Keratinocyte (primary cell): Measurements from ENCODE around the gene KDM8. TPM values are rescaled to one million over a fixed set of nuclear protein-coding genes. Genes with fewer than 3 reads are reported as not detected.

ENCODE experiments used
- DNase-seq: peaks from one replicate; pipeline ENCODE4 v3.0.0-alpha.2; 2011; ENCODE audit warnings: low read depth, missing footprints, low spot score
- FAIRE-seq: peaks from 2 replicates; lab custom pipeline; 2011; peaks lifted over from hg19 to GRCh38; lab: Jason Lieb, UNC
- H2AFZ ChIP-seq: 2 replicates; pipeline ENCODE4 v1.6.0; 2012; ENCODE audit warnings: low read length, control low read depth, inconsistent platforms; ENCODE audit not compliant: control insufficient read depth
- H3K27ac ChIP-seq: 2 replicates; pipeline ENCODE4 v1.5.1; 2011; ENCODE audit warnings: low read length; ENCODE audit not compliant: control insufficient read depth, insufficient read depth
- H3K27me3 ChIP-seq: 3 replicates; pipeline ENCODE4 v1.6.0; 2011; ENCODE audit warnings: low read length; ENCODE audit not compliant: control insufficient read depth, insufficient read depth; ENCODE audit errors: extremely low read depth
- H3K36me3 ChIP-seq, 2 experiments: 2 replicates in 1 of 2; 3 replicates in 1 of 2; pipeline ENCODE4 v1.5.1; 2011; ENCODE audit warnings: low read length in 2 of 2, mild to moderate bottlenecking in 1 of 2; ENCODE audit not compliant: control insufficient read depth in 2 of 2, insufficient read depth in 2 of 2; ENCODE audit errors: extremely low read depth in 1 of 2
- H3K4me1 ChIP-seq: 3 replicates; pipeline ENCODE4 v1.5.1; 2011; ENCODE audit warnings: low read length; ENCODE audit not compliant: control insufficient read depth, insufficient read depth; ENCODE audit errors: extremely low read depth
- H3K4me2 ChIP-seq: 3 replicates; pipeline ENCODE4 v1.6.0; 2011; ENCODE audit warnings: low read depth, low read length; ENCODE audit not compliant: control insufficient read depth, insufficient read depth; ENCODE audit errors: extremely low read depth
- H3K4me3 ChIP-seq, 3 experiments: fragments of 200-600 bp in 1 of 3; sonication (generic) in 1 of 3; 2 replicates in 2 of 3; 3 replicates in 1 of 3; pipeline ENCODE4 v1.5.1; 2011 to 2016; ENCODE audit warnings: low read length in 3 of 3, mild to moderate bottlenecking in 3 of 3, control low read depth in 2 of 3, inconsistent platforms in 1 of 3, low read depth in 1 of 3, mixed read lengths in 1 of 3, mixed run types in 1 of 3, moderate library complexity in 1 of 3; ENCODE audit not compliant: control insufficient read depth in 2 of 3, insufficient read depth in 2 of 3; ENCODE audit errors: extremely low read depth in 1 of 3
- H3K79me2 ChIP-seq: 2 replicates; pipeline ENCODE4 v1.6.0; 2012; ENCODE audit warnings: low read length; ENCODE audit not compliant: control insufficient read depth, insufficient read depth
- H3K9ac ChIP-seq: 3 replicates; pipeline ENCODE4 v1.6.0; 2011; ENCODE audit warnings: low read length; ENCODE audit not compliant: control insufficient read depth, insufficient read depth; ENCODE audit errors: extremely low read depth
- H3K9me1 ChIP-seq: 3 replicates; pipeline ENCODE4 v1.6.0; 2011; ENCODE audit warnings: low read length; ENCODE audit not compliant: control insufficient read depth, insufficient read depth; ENCODE audit errors: extremely low read depth
- H3K9me3 ChIP-seq: 2 replicates; pipeline ENCODE4 v1.5.1; 2012; ENCODE audit warnings: low read depth, low read length; ENCODE audit not compliant: control insufficient read depth
- H4K20me1 ChIP-seq: 3 replicates; pipeline ENCODE4 v1.6.0; 2011; ENCODE audit warnings: low read length; ENCODE audit not compliant: control insufficient read depth, insufficient read depth; ENCODE audit errors: extremely low read depth
- CTCF ChIP-seq, 3 experiments: IDR thresholded peaks in 1 of 3; conservative IDR thresholded peaks in 1 of 3; optimal IDR thresholded peaks in 1 of 3; 2 replicates in 2 of 3; 3 replicates in 1 of 3; pipeline versions ENCODE3 to v1.5.1; 2011; ENCODE audit warnings: low read length in 3 of 3, mild to moderate bottlenecking in 3 of 3, moderate library complexity in 2 of 3, control low read depth in 1 of 3, inconsistent platforms in 1 of 3; ENCODE audit not compliant: insufficient read depth in 2 of 3; ENCODE audit errors: extremely low read depth in 1 of 3
- EZH2 ChIP-seq: IDR thresholded peaks from one replicate; pipeline ENCODE4 v1.6.1; 2012; ENCODE audit warnings: inconsistent platforms, mild to moderate bottlenecking, low read length, moderate library complexity
- dilution Hi-C: fragments of 300-500 bp; cut with MboI; formaldehyde crosslinking; loops from one replicate; pipeline ENCODE4 v1.7.0; 2020; ENCODE audit warnings: low sequenced_read_pairs; ENCODE audit not compliant: extremely low pct_ligation_motif_present
- polyA plus RNA-seq, 5 experiments: library from polyadenylated mRNA; depleted of rRNA in 3 of 5; stranded (reverse) in 3 of 5; stranded (forward) in 1 of 5; unstranded in 1 of 5; fragments of >200 nt; gene quantifications; 1 replicate in 1 of 5; 2 replicates in 3 of 5; 3 replicates in 1 of 5; pipeline versions ENCODE4 v1.2.1 to v1.2.3, GENCODE V29; 2011 to 2012; ENCODE audit warnings: missing spikeins in 2 of 5, low read depth in 1 of 5, low replicate concordance in 1 of 5

KDM8 gene
- polyA plus RNA-seq, 1 donor (not counting 4 experiments of a cell fraction or from before 2014, with no cell fraction given), result 1.5 TPM

GRCh38 chr16:27177031-27177774 lies 26.1 kb upstream of the KDM8 start:
- H3K4me2 ChIP-seq, result peak overlapping the region; percentile 42
- H2AFZ ChIP-seq, result peak overlapping the region; percentile 73
- no peaks in the 10 kb centered on the region for H3K9me1 ChIP-seq
- H3K36me3 ChIP-seq, result no peaks in the 10 kb centered on the region
- no peak overlapping the region for H3K4me3 ChIP-seq
- peak overlapping the region; percentile 16 for H3K9ac ChIP-seq
- FAIRE-seq, result peak; percentile 84
- dilution Hi-C loops, result no loop called here
- peaks cover 17% of the 10 kb centered on the region for H3K4me1 ChIP-seq
- H4K20me1 ChIP-seq, result no peaks in the 10 kb centered on the region
- no peaks in the 10 kb centered on the region for H3K9me3 ChIP-seq
- TF ChIP-seq EZH2 (no peak), CTCF (optimal IDR thresholded peaks at IDR 0.05 in 1 of 3, IDR thresholded peaks at IDR 0.05 in 1 of 3, conservative IDR thresholded peaks at IDR 0.05 in 1 of 3; ENCODE audit: extremely low read depth in 1 of 3, insufficient read depth in 2 of 3, low read length in 3 of 3) (no peak)
- H3K79me2 ChIP-seq, result no peaks in the 10 kb centered on the region
- H3K27ac ChIP-seq, result peak overlapping the region; percentile 45
- no peak for DNase-seq
- no peaks in the 10 kb centered on the region for H3K27me3 ChIP-seq

- Histone ChIP-seq H3K9me3 (no peaks in the 10 kb centered on the region), H4K20me1 (no peaks in the 10 kb centered on the region), H3K9ac (no peak overlapping the region), H3K4me2 (no peak overlapping the region), H3K9me1 (no peaks in the 10 kb centered on the region), H2AFZ (no peak overlapping the region), H3K4me3 (no peak overlapping the region), H3K4me1 (peaks cover 12% of the 10 kb centered on the region), H3K27me3 (no peaks in the 10 kb centered on the region), H3K79me2 (no peaks in the 10 kb centered on the region), H3K36me3 (no peaks in the 10 kb centered on the region), H3K27ac (no peak overlapping the region)
- DNase-seq, result no peak
- TF ChIP-seq CTCF (optimal IDR thresholded peaks at IDR 0.05 in 1 of 3, IDR thresholded peaks at IDR 0.05 in 1 of 3, conservative IDR thresholded peaks at IDR 0.05 in 1 of 3; ENCODE audit: extremely low read depth in 1 of 3, insufficient read depth in 2 of 3, low read length in 3 of 3) (peak; percentile 85 to 90 (median 90)), EZH2 (no peak)
- dilution Hi-C loops, result no loop called here
- FAIRE-seq, result peak; percentile 83
Observed at GRCh38 chr16:27179500-27180072, 23.7 kb upstream of the KDM8 start.
